ENCODE data around the gene RPS14.

RPS14 gene

DNA sequence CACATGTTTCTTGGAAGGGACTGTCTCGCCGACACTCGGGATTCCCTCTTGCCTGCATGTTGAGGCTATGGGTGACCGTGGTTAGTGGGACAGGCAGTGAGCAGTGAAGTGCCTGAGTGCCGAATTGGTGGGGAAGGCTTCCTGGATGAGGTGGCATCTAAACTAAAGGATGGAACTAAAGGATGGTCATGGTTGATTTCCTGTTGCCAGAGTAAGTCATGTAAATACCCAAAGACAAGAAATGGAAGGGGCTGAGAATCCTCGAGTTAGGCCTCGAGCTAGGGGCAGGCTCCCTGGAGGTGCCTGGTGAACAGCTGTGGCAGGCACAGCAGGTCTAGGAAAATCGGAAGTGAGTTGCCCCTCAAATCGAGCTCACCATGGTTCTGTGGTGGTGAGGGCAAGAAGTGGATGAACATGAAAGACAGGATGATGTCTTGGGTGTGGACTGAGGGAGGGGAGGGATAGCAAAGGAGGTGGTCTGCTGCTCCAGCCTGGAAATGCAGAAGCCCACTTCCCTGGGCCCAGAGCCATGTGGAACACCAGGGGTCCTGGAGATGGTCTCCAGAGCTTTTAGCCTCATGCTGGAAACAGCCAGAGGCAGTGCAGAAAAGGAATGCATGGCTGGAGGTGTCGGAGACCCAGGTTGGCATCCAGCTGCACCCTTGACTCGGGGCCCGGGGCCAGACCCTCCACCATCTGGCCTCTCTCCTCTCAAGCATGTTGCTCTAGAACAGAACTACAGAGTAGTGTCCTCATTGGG is 49.0 kb downstream of the RPS14 start:
- no peak for DNase-seq (ENCODE audit: low spot score)

DNA sequence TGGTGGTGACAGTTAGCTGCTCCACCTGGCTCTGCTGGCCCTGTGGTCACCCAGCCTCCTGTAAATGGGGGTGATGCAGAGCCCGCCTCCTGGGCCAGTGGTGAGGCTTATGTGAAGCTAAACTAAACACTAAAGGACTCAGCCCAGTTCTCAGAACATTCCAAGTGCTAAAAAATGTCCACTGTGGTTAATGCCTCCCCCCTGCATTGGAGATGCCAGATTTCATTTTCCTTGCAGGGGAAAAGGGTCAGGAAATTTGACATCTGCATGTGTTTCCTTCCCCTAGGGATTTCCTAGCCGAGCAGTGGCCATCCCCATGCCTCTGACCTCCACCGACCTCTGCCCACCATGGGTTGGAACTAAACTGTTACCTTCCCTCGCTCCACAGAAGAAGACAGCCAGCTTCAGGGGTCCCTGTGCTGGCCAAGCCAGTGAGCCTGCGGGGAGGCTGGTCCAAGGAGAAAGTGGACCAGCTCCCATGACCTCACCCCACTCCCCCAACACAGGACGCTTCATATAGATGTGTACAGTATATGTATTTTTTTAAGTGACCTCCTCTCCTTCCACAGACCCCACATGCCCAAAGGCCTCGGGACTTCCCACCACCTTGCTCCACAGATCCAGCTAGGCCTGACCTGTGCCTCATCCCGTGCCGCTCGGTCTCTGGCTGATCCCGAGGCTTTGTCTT is 49.9 kb downstream of the RPS14 start:
- DNase-seq (ENCODE audit: low spot score) = no peak

DNA sequence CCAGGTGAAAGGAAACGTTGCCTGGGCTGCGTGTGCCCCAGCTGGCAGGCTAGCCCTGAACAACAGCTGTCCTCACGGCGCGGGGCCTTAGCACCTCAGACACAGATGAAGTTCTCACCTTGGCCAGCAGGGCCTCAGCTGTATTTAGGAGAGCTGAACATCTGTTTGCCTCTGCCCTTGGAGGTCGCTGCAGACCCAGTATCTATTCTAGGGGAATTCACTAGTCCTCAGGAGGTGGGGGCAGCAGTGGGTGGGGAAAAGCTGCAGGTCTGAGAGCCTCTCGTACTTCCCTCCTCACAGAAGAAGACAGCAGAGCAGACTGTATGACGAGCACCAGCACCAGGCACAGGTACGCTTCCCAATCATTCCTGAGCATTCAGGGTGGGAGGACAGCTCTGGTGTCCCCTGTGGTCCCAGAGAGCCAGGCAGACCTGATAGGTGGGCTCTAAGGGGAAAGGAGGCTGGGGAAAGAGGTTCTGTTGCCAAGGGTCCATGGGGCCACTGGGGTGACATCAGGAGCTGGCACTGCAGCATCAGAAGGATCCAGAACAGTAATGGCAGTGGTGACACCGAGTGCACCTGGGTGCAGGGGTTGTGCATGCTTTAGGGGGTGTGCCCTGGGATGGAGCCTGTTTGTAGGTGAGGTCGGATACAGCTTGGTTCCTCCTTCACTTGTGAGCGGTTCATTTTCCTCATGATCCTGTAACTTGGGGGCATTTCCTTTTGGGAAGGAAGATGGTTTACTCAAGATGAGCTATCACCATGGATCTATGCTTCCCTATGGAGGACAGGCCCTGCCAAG is 50.6 kb downstream of the RPS14 start:
- no peak for DNase-seq (ENCODE audit: low spot score)

DNA sequence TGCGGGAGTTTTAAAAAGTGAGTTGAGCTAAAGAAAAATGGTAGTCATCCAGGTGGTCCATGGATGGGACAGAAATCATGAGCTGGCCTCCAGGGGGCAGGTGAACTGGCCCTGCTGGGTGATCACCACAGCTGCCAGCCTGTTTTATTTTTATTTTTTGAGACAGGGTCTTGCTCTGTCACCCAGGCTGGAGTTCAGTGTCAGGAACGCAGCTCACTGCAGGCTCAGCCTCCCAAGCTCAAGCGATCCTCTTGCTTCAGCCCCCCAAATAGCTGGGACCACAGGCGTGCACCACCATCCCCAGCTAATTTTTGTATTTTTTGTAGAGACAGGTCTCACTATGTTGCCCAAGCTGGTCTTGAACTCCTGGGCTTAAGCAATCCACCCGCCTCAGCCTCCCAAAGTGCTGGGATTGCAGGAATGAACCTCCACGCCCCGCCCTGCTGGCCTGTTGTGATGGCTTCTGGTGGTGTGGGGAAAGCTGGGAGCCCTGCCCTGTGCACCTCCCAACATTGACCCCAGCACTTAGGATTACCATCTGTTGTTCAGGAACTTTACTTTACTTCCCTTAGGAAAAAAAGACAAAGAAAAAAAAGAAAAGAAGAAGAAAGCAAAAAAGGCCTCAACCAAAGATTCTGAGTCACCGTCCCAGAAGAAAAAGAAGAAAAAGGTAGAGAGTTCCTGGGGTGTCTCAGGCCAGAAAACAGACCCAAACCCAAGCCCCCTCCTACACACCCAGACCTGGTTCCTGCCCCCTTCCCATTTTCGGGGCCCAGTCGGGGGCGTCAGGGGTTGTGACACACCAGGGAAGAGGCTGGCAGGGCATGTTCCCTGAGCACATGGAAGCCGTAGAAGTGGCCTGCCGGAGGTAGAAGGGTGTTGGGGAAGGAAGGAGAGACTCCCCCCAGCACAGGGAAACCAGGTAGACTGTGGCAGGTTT is 51.5 kb downstream of the RPS14 start:
- no peak for DNase-seq (ENCODE audit: low spot score)

DNA sequence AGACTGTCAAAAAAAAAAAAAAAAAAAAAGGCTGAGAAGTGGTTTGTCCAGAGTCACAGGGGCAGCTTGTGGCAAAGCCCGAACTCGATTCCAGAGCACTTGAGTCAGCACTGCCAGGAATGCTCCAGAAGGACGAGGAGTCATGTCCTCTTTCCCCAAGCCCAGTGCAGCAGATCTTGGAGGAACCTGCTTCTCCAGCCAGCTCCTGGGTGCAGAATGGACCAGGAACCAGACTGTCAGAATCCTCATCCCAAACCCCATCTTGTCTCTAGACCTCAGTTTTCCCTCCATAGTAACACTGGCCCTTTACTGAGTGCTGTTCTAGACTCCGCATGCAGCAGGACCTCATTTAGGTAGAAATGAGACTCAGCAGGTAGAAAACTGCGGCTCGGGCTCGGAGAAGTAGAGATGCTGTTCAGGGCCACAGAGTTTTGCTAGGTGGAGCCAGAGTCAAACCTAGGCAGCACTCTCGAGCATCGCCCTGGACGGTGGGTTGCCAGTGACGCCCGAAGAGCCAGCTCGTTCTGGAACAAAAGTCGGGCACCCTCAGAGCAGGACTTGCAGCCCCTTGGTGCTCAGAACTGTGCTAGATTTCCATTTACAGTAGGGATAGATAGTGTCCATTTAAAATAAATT is 52.3 kb downstream of the RPS14 start:
- no peak for DNase-seq (ENCODE audit: low spot score)

DNA sequence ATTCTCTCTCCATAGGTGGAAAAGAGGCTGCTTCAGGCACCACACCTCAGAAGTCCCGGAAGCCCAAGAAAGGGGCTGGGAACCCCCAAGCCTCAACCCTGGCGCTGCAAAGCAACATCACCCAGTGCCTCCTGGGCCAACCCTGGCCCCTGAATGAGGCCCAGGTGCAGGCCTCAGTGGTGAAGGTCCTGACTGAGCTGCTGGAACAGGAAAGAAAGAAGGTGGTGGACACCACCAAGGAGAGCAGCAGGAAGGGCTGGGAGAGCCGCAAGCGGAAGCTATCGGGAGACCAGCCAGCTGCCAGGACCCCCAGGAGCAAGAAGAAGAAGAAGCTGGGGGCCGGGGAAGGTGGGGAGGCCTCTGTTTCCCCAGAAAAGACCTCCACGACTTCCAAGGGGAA is 53.3 kb downstream of the RPS14 start:
- no peak for DNase-seq (ENCODE audit: low spot score)

DNA sequence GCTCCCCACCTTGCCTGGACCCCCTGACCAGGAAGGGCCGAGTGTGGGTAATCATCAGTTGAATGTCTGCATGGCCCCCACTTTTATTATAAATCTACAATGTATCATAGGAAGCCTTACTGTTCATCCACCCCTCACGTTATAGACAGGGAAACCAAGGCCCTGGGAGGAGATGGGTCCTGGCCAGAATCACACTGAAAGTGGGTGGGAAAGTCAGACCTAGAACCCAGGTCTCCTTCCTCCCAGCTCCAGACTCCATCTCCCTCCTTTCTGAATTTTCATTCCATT is 53.9 kb downstream of the RPS14 start:
- DNase-seq (ENCODE audit: low spot score) = no peak

DNA sequence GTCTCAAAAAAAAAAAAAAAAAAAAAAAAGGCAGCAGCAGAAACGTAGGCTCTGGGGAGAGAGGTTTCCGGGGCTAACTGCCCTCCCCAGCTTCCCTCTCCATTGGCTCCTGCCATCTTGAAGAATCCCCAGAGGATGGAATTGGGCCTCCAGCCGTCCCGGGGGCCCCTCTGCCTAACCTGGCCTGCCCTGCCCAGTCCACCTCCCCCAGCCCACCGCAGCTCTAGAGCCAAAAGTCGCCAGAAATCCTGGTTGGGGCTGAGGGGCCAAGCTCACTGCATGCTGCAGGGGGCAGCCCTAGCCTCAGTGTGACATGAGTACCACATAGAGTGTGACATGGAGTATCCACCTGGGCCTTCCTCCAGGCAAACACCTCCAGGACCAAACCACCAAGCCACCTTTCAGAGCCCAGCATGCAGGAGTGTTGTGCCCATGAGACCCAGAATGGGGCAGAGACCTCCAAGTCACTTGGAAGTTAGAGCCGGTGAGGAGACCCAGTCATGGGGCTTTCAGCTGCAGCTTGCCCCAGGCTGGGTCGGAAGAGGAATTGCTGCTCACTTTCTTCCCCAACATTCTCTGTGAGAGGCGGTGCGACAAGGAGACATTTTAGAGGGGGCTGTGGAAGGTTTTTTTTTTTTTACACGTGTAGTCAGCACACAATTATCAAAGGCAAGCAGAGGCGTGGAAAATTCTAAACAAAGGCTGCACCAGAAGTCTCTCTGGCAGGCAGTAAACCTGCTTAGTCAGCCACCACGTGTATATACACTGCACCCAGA is 54.4 kb downstream of the RPS14 start:
- DNase-seq (ENCODE audit: low spot score) = no peak

DNA sequence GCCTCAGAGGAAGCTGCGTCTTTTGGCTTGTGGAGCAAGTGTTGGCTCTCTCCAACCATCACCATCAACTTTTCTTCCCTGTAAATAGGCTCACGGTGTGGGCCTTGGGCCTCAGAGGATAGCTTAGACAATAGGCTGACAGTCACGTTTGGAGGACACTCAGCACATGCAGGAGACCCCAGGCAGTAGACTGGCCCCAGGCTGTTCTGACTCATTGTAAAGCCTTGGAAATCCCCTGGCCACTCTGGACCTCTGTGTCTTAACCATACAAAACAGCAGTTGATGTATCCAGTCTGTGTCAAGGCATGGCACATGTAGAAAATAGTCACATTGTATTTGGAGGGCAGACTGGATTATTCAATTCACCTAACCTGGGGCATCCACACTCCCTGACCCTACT is 55.4 kb downstream of the RPS14 start:
- DNase-seq (ENCODE audit: low spot score) = no peak

DNA sequence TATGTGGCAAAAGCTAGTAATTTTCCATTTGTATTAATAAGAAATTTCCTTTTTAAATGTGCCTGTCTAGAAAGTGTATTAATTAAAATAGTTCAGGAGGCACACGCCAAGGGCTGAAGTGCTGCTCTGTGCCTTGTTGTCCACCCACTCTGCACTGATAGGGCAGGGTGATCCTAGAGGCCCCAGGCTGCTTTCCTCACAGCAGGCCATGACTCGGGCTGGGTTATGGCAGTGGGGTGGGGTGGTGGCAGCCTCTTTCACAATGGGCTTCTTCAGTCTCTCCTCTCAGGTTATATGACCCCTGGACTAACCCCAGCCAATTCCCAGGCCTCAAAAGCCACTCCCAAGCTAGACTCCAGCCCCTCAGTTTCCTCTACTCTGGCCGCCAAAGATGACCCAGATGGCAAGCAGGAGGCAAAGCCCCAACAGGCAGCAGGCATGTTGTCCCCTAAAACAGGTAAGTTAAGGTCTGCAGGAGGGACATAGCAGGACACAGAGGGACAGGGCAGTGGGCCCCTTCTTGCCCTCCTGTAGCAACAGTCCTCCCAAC is 56.4 kb downstream of the RPS14 start:
- DNase-seq (ENCODE audit: low spot score) = no peak

DNA sequence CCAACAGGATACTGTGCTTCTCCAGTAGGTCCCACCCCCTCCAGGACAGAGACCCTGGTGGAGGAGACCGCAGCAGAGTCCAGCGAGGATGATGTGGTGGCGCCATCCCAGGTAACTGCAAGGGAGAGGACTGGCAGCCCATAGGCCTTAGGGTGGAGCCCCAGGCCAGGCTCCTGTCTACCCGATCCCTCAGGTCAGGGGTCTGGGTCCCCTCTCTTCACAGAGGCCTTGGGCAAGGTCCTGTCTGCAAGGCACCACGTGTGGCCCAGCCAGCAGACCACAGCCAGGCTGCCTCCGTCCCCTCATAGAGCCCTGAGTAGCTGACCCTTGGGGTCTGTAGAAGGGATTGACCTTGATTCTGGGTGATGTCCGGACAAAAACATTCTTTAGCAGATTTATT is 56.9 kb downstream of the RPS14 start:
- no peak for DNase-seq (ENCODE audit: low spot score)
